ENCODE measurements around the gene SLC35G6.

The SLC35G6 gene

DNA sequence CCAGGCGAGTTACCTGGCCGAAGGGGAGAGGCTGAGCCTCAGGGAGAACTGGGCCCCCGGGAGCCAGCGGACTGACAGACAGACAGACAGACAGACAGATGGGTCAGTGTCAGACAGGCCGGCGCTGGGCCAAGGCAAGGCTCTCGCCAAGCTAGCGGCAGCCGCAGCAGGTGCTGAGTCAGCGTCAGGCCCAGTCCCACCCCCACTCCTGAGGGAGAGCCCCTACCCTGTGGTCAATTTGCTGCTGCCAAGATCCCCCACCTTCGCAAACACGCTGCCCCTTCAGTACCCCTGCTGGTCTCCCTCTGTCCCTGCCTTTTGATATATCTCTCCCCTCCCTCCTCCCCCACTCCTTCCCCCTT lies 40.4 kb upstream of the SLC35G6 start:
- peaks cover 59% of the 10 kb centered on the region for H3K27me3 ChIP-seq (ENCODE audit: control insufficient read depth, low read length)
- H3K4me1 ChIP-seq (ENCODE audit: control insufficient read depth, low read length), result peaks cover 61% of the 10 kb centered on the region
- no peaks in the 10 kb centered on the region for H3F3A ChIP-seq (ENCODE audit: control insufficient read depth, insufficient read depth)
- peak overlapping the region; percentile 94 for H3K4me2 ChIP-seq (ENCODE audit: low read length)
- no peak overlapping the region for H3K27ac ChIP-seq (ENCODE audit: low read depth, low read length)
- H3K36me3 ChIP-seq (ENCODE audit: control insufficient read depth, low read length), result no peaks in the 10 kb centered on the region
- no peaks in the 10 kb centered on the region for H3K9me3 ChIP-seq (ENCODE audit: control insufficient read depth, insufficient read depth, low read length)
- peak overlapping the region; percentile 68 for H3K4me3 ChIP-seq (ENCODE audit: low read length)
- peaks cover 5% of the 10 kb centered on the region; the same call in 1 of the 2 replicates for H4K20me1 ChIP-seq (ENCODE audit: control insufficient read depth, insufficient read depth, low read depth, low read length)
- no peaks in the 10 kb centered on the region for H3K9me2 ChIP-seq (replicated peaks; ENCODE audit: control insufficient read depth, low read length)
- no peak for TF ChIP-seq EZH2phosphoT487 (IDR thresholded peaks at IDR 0.05; ENCODE audit: borderline replicate concordance, low read length)
- TF ChIP-seq, protein P1, sequence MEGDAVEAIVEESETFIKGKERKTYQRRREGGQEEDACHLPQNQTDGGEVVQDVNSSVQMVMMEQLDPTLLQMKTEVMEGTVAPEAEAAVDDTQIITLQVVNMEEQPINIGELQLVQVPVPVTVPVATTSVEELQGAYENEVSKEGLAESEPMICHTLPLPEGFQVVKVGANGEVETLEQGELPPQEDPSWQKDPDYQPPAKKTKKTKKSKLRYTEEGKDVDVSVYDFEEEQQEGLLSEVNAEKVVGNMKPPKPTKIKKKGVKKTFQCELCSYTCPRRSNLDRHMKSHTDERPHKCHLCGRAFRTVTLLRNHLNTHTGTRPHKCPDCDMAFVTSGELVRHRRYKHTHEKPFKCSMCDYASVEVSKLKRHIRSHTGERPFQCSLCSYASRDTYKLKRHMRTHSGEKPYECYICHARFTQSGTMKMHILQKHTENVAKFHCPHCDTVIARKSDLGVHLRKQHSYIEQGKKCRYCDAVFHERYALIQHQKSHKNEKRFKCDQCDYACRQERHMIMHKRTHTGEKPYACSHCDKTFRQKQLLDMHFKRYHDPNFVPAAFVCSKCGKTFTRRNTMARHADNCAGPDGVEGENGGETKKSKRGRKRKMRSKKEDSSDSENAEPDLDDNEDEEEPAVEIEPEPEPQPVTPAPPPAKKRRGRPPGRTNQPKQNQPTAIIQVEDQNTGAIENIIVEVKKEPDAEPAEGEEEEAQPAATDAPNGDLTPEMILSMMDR (IDR thresholded peaks at IDR 0.05; ENCODE audit: low read depth, low read length, poor library complexity, severe bottlenecking), result peak; percentile 9
- H3K79me2 ChIP-seq (ENCODE audit: control insufficient read depth, low read length), result peaks cover 10% of the 10 kb centered on the region

DNA sequence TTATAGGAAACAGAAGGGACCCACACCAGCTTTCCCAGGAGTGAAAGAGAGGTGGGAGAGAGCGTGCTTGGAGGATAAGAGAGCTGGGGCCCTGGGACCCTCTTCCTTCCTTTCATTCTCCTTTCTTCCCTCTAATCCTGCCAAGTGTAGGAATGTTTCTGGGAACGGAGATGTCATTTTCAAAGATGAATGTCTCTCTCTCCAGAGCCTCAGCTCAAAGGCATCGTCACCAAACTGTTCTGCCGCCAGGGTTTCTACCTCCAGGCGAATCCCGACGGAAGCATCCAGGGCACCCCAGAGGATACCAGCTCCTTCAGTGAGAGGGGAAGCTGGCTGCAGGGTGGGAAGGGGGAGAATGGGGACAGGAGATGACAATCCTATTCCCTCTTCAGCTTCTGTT lies 40.0 kb upstream of the SLC35G6 start:
- no peak for TF ChIP-seq EZH2phosphoT487 (IDR thresholded peaks at IDR 0.05; ENCODE audit: borderline replicate concordance, low read length)
- TF ChIP-seq, protein P1 (IDR thresholded peaks at IDR 0.05; ENCODE audit: low read depth, low read length, poor library complexity, severe bottlenecking), result no peak
- Histone ChIP-seq H3K79me2 (ENCODE audit: control insufficient read depth, low read length) (peaks cover 6% of the 10 kb centered on the region), H3K4me1 (ENCODE audit: control insufficient read depth, low read length) (peaks cover 59% of the 10 kb centered on the region), H3K4me2 (ENCODE audit: low read length) (peak overlapping the region; percentile 94; the same call in 1 of the 2 replicates), H3K4me3 (ENCODE audit: low read length) (peak overlapping the region; percentile 68; the same call in 1 of the 2 replicates), H3K27me3 (ENCODE audit: control insufficient read depth, low read length) (peaks cover 63% of the 10 kb centered on the region), H3K9me3 (ENCODE audit: control insufficient read depth, insufficient read depth, low read length) (no peaks in the 10 kb centered on the region), H3K9me2 (replicated peaks; ENCODE audit: control insufficient read depth, low read length) (no peaks in the 10 kb centered on the region), H4K20me1 (ENCODE audit: control insufficient read depth, insufficient read depth, low read depth, low read length) (peaks cover 5% of the 10 kb centered on the region; the same call in 1 of the 2 replicates), H3F3A (ENCODE audit: control insufficient read depth, insufficient read depth) (no peaks in the 10 kb centered on the region), H3K36me3 (ENCODE audit: control insufficient read depth, low read length) (no peaks in the 10 kb centered on the region), H3K27ac (ENCODE audit: low read depth, low read length) (no peak overlapping the region)

DNA sequence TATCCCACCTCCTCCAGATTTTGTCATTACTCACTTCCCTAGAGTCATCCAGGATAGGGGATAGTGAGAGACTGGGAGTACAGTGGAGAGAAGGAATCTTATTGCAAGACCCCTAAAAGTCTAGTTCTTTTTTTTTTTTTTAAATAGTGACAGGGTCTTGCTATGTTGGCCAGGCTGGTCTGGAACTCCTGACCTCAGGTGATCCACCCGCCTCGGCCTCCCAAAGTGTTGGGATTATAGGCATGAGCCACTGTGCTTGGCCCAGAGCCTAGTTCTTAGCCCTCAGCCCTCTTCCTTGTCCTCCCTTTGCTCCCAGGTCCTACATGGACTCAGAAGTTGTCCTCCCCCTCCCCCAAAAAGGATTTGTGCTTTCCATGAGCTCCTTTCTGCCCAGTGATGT lies 39.1 kb upstream of the SLC35G6 start:
- Histone ChIP-seq H3K79me2 (ENCODE audit: control insufficient read depth, low read length) (no peaks in the 10 kb centered on the region), H3K4me1 (ENCODE audit: control insufficient read depth, low read length) (peaks cover 51% of the 10 kb centered on the region), H3K9me3 (ENCODE audit: control insufficient read depth, insufficient read depth, low read length) (no peaks in the 10 kb centered on the region), H3K4me3 (ENCODE audit: low read length) (no peak overlapping the region), H3K27ac (ENCODE audit: low read depth, low read length) (no peak overlapping the region), H3K9me2 (replicated peaks; ENCODE audit: control insufficient read depth, low read length) (no peaks in the 10 kb centered on the region), H3K36me3 (ENCODE audit: control insufficient read depth, low read length) (no peaks in the 10 kb centered on the region), H4K20me1 (ENCODE audit: control insufficient read depth, insufficient read depth, low read depth, low read length) (peaks cover 5% of the 10 kb centered on the region; the same call in 1 of the 2 replicates), H3K27me3 (ENCODE audit: control insufficient read depth, low read length) (peaks cover 67% of the 10 kb centered on the region), H3F3A (ENCODE audit: control insufficient read depth, insufficient read depth) (no peaks in the 10 kb centered on the region), H3K4me2 (ENCODE audit: low read length) (no peak overlapping the region)
- TF ChIP-seq, protein P1 (IDR thresholded peaks at IDR 0.05; ENCODE audit: low read depth, low read length, poor library complexity, severe bottlenecking), result no peak
- no peak for TF ChIP-seq EZH2phosphoT487 (IDR thresholded peaks at IDR 0.05; ENCODE audit: borderline replicate concordance, low read length)
